Fibroblast of skin of abdomen (primary cell): ENCODE results near the gene SDSL.

ENCODE experiments used
- DNase-seq: peaks from one replicate; pipeline ENCODE4 v3.0.0-alpha.2; 2013

The SDSL gene

GRCh38 chr12:113449839-113450238 lies 27.7 kb downstream of the SDSL start:
- DNase-seq: no peak

GRCh38 chr12:113452458-113452857 lies 30.3 kb downstream of the SDSL start:
- no peak for DNase-seq

GRCh38 chr12:113453330-113453729 lies 31.1 kb downstream of the SDSL start:
- no peak for DNase-seq

- DNase-seq: no peak
Measured at GRCh38 chr12:113456199-113456598, 34.0 kb downstream of the SDSL start.

GRCh38 chr12:113456761-113457160 lies 34.6 kb downstream of the SDSL start:
- no peak for DNase-seq

GRCh38 chr12:113457185-113457584 lies 35.0 kb downstream of the SDSL start:
- DNase-seq: no peak

GRCh38 chr12:113457710-113458109 lies 35.5 kb downstream of the SDSL start:
- no peak for DNase-seq

GRCh38 chr12:113459981-113460380 lies 37.8 kb downstream of the SDSL start:
- no peak for DNase-seq

GRCh38 chr12:113461666-113462065 lies 39.5 kb downstream of the SDSL start:
- DNase-seq: no peak

- DNase-seq: peak; percentile 61
Measured at GRCh38 chr12:113462117-113462774, 40.1 kb downstream of the SDSL start.

GRCh38 chr12:113462998-113463745 lies 41.0 kb downstream of the SDSL start:
- no peak for DNase-seq

GRCh38 chr12:113463746-113464451 lies 41.7 kb downstream of the SDSL start:
- DNase-seq: no peak

- DNase-seq: no peak
Measured at GRCh38 chr12:113464452-113464775, 42.2 kb downstream of the SDSL start.

GRCh38 chr12:113464852-113465719 lies 42.9 kb downstream of the SDSL start:
- DNase-seq: no peak

GRCh38 chr12:113465808-113466453 lies 43.8 kb downstream of the SDSL start:
- DNase-seq: no peak

GRCh38 chr12:113466454-113467141 lies 44.4 kb downstream of the SDSL start:
- DNase-seq: no peak

- DNase-seq: no peak
Measured at GRCh38 chr12:113467142-113467501, 44.9 kb downstream of the SDSL start.

GRCh38 chr12:113467502-113468364 lies 45.6 kb downstream of the SDSL start:
- DNase-seq: no peak

GRCh38 chr12:113468365-113469223 lies 46.4 kb downstream of the SDSL start:
- no peak for DNase-seq
